ENCODE results near the gene TFCP2.

The TFCP2 gene

DNA sequence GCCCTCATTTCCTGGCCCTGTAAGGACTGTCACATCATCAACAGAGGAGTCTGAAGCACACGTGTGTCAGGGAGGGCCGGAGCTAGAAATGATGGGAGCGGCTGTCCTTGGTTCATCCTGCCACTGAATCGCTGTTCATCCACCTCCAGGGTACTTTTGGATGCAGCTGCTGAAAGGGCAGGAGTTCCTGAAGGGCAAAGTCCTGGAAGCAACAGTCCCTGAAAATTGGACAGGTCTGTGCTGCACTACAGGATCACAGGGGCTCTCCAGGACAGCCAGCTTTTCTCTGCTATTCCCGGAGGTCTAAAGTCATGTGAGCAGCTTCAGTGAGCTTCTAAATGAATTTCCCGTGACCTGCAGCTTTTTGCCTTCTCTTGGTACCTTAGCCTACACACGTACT is 27.2 kb upstream of the TFCP2 start:
- TF ChIP-seq TAF1 (IDR thresholded peaks at IDR 0.05; ENCODE audit: borderline replicate concordance, insufficient read depth, low read length) (no peak), SIN3A (IDR thresholded peaks at IDR 0.05; ENCODE audit: borderline replicate concordance, insufficient read depth, low read length) (no peak), POLR2AphosphoS5 (IDR thresholded peaks at IDR 0.05; ENCODE audit: low read depth, low read length) (no peak), FOXP2 (optimal IDR thresholded peaks at IDR 0.05; ENCODE audit: borderline replicate concordance, extremely low read depth, extremely low read length, insufficient read depth) (no peak)
- TF ChIP-seq, protein P1, sequence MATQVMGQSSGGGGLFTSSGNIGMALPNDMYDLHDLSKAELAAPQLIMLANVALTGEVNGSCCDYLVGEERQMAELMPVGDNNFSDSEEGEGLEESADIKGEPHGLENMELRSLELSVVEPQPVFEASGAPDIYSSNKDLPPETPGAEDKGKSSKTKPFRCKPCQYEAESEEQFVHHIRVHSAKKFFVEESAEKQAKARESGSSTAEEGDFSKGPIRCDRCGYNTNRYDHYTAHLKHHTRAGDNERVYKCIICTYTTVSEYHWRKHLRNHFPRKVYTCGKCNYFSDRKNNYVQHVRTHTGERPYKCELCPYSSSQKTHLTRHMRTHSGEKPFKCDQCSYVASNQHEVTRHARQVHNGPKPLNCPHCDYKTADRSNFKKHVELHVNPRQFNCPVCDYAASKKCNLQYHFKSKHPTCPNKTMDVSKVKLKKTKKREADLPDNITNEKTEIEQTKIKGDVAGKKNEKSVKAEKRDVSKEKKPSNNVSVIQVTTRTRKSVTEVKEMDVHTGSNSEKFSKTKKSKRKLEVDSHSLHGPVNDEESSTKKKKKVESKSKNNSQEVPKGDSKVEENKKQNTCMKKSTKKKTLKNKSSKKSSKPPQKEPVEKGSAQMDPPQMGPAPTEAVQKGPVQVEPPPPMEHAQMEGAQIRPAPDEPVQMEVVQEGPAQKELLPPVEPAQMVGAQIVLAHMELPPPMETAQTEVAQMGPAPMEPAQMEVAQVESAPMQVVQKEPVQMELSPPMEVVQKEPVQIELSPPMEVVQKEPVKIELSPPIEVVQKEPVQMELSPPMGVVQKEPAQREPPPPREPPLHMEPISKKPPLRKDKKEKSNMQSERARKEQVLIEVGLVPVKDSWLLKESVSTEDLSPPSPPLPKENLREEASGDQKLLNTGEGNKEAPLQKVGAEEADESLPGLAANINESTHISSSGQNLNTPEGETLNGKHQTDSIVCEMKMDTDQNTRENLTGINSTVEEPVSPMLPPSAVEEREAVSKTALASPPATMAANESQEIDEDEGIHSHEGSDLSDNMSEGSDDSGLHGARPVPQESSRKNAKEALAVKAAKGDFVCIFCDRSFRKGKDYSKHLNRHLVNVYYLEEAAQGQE (IDR thresholded peaks at IDR 0.05; ENCODE audit: insufficient read depth in 1 of 2, low read depth in 2 of 2, low read length in 2 of 2) = no peak

- TF ChIP-seq POLR2AphosphoS5 (IDR thresholded peaks at IDR 0.05; ENCODE audit: low read depth, low read length) (no peak), FOXP2 (optimal IDR thresholded peaks at IDR 0.05; ENCODE audit: borderline replicate concordance, extremely low read depth, extremely low read length, insufficient read depth) (no peak), TAF1 (IDR thresholded peaks at IDR 0.05; ENCODE audit: borderline replicate concordance, insufficient read depth, low read length) (no peak), SIN3A (IDR thresholded peaks at IDR 0.05; ENCODE audit: borderline replicate concordance, insufficient read depth, low read length) (no peak)
- TF ChIP-seq, protein P1 (IDR thresholded peaks at IDR 0.05; ENCODE audit: insufficient read depth in 1 of 2, low read depth in 2 of 2, low read length in 2 of 2) = no peak
These were observed 26.5 kb upstream of the TFCP2 start for GRCh38 chr12:51199366-51199945.

GRCh38 chr12:51198568-51199365 is 25.8 kb upstream of the TFCP2 start:
- no peak for TF ChIP-seq SIN3A (IDR thresholded peaks at IDR 0.05; ENCODE audit: borderline replicate concordance, insufficient read depth, low read length)
- no peak for TF ChIP-seq POLR2AphosphoS5 (IDR thresholded peaks at IDR 0.05; ENCODE audit: low read depth, low read length)
- TF ChIP-seq, protein P1 (IDR thresholded peaks at IDR 0.05; ENCODE audit: insufficient read depth in 1 of 2, low read depth in 2 of 2, low read length in 2 of 2) = no peak
- TF ChIP-seq TAF1 (IDR thresholded peaks at IDR 0.05; ENCODE audit: borderline replicate concordance, insufficient read depth, low read length) = no peak
- TF ChIP-seq FOXP2 (optimal IDR thresholded peaks at IDR 0.05; ENCODE audit: borderline replicate concordance, extremely low read depth, extremely low read length, insufficient read depth) = no peak

DNA sequence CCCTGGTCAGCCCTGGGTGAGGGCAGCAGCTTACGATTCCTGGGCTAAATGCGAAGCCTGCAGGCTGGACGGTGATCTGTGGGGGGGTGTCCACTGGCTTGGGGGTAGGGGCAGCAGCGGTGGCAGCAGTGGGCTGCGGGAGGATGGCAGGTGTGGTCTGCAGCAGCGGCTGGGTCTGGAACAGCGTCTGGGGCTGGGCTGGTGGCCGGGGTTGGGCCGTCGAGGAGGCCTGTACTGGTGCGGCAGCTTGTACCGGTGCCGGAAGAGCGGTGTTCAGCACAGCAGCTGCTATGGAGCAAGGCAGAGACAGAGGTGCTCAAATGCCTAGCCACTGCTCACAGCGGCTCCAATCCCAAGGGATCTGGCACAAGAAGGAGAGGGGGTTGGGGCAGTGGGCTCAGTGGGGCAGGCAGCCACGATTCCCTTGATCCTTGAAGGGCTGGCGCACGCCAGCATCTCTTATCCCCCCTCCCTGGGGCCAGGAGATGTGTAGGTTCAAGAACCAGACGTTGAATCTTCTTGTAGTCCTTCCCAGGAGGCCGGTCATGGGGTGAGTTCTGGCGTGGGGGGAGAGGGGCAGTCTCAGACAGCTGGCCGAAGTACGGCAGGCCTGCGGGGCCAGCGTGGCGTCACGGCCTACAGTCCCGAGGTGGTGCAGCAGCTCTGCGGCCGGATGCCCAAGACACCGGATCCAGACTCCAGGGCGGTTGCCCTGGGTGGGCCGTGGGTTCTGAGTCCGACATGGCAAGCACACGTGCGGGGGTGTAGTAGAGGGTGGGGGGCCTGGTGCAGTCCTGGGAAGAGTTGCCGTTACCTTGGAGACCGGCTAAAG is 25.0 kb upstream of the TFCP2 start:
- TF ChIP-seq TAF1 (IDR thresholded peaks at IDR 0.05; ENCODE audit: borderline replicate concordance, insufficient read depth, low read length) (no peak), FOXP2 (optimal IDR thresholded peaks at IDR 0.05; ENCODE audit: borderline replicate concordance, extremely low read depth, extremely low read length, insufficient read depth) (no peak), SIN3A (IDR thresholded peaks at IDR 0.05; ENCODE audit: borderline replicate concordance, insufficient read depth, low read length) (no peak), POLR2AphosphoS5 (IDR thresholded peaks at IDR 0.05; ENCODE audit: low read depth, low read length) (no peak)
- TF ChIP-seq, protein P1 (IDR thresholded peaks at IDR 0.05; ENCODE audit: insufficient read depth in 1 of 2, low read depth in 2 of 2, low read length in 2 of 2) = no peak

Measured in PFSK-1 (cell line).